Sigmoid colon (tissue), 7 donors: Measurements from ENCODE around the gene GPM6B. TPM values are rescaled to one million over a fixed set of nuclear protein-coding genes. Genes with fewer than 3 reads are reported as not detected.

Experiments used
- DNase-seq: peaks from one replicate; pipeline ENCODE4 v3.0.0-alpha.2; 2019
- H3K27ac ChIP-seq, 4 donors: fragments of 200-600 bp; sonication (generic); one replicate each; pipeline ENCODE4 v1.5.1; 2016 to 2019; ENCODE audit warnings: mild to moderate bottlenecking in 1 of 4
- H3K27me3 ChIP-seq, 3 donors: fragments of 200-600 bp; sonication (generic); one replicate each; pipeline ENCODE4 v1.5.1; 2019; ENCODE audit warnings: mild to moderate bottlenecking in 1 of 3
- H3K36me3 ChIP-seq, 4 donors: fragments of 200-600 bp; sonication (generic); one replicate each; pipeline ENCODE4 v1.5.1; 2016 to 2019
- H3K4me1 ChIP-seq, 4 donors: fragments of 200-600 bp; sonication (generic); one replicate each; pipeline ENCODE4 v1.5.1; 2017 to 2019
- H3K4me3 ChIP-seq, 4 donors: fragments of 200-600 bp; sonication (generic); one replicate each; pipeline ENCODE4 v1.5.1; 2017 to 2019; ENCODE audit warnings: mild to moderate bottlenecking in 2 of 4, moderate library complexity in 1 of 4
- H3K9me3 ChIP-seq, 4 donors: fragments of 200-600 bp in 3 of 4; sonication (generic) in 3 of 4; one replicate each; pipeline versions ENCODE4 v1.5.1 to v1.6.1; 2013 to 2019
- EP300 ChIP-seq, 4 donors: sonication (generic); formaldehyde crosslinking; IDR thresholded peaks; one replicate each; pipeline ENCODE4 v1.6.1; 2017; ENCODE audit warnings: antibody characterized with exemption in 4 of 4
- POLR2A ChIP-seq, 2 donors: fragments of 450-650 bp; IDR thresholded peaks; one replicate each; pipeline ENCODE4 v1.6.1; 2016; ENCODE audit warnings: antibody characterized with exemption in 2 of 2, mild to moderate bottlenecking in 2 of 2, moderate library complexity in 2 of 2
- POLR2AphosphoS5 ChIP-seq, 4 donors: sonication (generic); formaldehyde crosslinking; IDR thresholded peaks; one replicate each; pipeline ENCODE4 v1.6.1; 2017; ENCODE audit warnings: antibody characterized with exemption in 4 of 4
- WGBS, 2 donors: extraction: QIAGEN DNeasy Blood & Tissue Kit; methylation state at CpG; one replicate each; pipeline ENCODE4 v1.1.7; 2013; 5-methylcytosine and 5-hydroxymethylcytosine counted together
- intact Hi-C: fragments of 100-400 bp; cut with DNase I; formaldehyde crosslinking; loops from one replicate; pipeline ENCODE4 v1.15.1; 2023
- polyA plus RNA-seq, 3 donors: library from polyadenylated mRNA; stranded (reverse); fragments of 200-250 nt; gene quantifications; one replicate each; pipeline ENCODE4 v1.2.3, GENCODE V29; 2013
- total RNA-seq, 4 donors: library from RNA; depleted of rRNA; stranded (reverse); fragments of >200 nt; gene quantifications; one replicate each; pipeline ENCODE4 v1.1.0, GENCODE V29; 2016
- TF ChIP-seq, protein P1 (sequence below), 4 experiments: fragments of 450-650 bp in 3 of 4; fragments of 200-600 bp in 1 of 4; IDR thresholded peaks; one replicate each; pipeline ENCODE4 v1.5.1; 2016 to 2019; ENCODE audit warnings: antibody characterized with exemption in 4 of 4, mild to moderate bottlenecking in 3 of 4, moderate library complexity in 2 of 4
- donor health status: healthy with polysubstance abuse.
- donor health status: Bipolar disorder and iron deficiency.
- donor health status: healthy.

The GPM6B gene
- total and polyA plus RNA-seq, 7 donors, result 0.46 to 40.3 (median 24.0) TPM

GRCh38 chrX:13790206-13791131, 26.4 kb downstream of the GPM6B start:
- H3K27me3 ChIP-seq, result no peaks in the 10 kb centered on the region
- WGBS, 2 donors, result 78 to 85% methylated on average over 6 of the region's 6 CpGs
- no peak for DNase-seq
- H3K27ac ChIP-seq, result peak overlapping the region; percentile 34 to 70 (median 50)
- no peaks in the 10 kb centered on the region for H3K9me3 ChIP-seq
- H3K4me3 ChIP-seq, result no peak overlapping the region
- TF ChIP-seq, protein P1, sequence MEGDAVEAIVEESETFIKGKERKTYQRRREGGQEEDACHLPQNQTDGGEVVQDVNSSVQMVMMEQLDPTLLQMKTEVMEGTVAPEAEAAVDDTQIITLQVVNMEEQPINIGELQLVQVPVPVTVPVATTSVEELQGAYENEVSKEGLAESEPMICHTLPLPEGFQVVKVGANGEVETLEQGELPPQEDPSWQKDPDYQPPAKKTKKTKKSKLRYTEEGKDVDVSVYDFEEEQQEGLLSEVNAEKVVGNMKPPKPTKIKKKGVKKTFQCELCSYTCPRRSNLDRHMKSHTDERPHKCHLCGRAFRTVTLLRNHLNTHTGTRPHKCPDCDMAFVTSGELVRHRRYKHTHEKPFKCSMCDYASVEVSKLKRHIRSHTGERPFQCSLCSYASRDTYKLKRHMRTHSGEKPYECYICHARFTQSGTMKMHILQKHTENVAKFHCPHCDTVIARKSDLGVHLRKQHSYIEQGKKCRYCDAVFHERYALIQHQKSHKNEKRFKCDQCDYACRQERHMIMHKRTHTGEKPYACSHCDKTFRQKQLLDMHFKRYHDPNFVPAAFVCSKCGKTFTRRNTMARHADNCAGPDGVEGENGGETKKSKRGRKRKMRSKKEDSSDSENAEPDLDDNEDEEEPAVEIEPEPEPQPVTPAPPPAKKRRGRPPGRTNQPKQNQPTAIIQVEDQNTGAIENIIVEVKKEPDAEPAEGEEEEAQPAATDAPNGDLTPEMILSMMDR (IDR thresholded peaks at IDR 0.05), result no peak
- TF ChIP-seq EP300 (IDR thresholded peaks at IDR 0.05), result no peak
- intact Hi-C loops, result no loop called here
- no peaks in the 10 kb centered on the region for H3K36me3 ChIP-seq
- H3K4me1 ChIP-seq, result peaks cover 0 to 15% (median 4%) of the 10 kb centered on the region in 4 donors

- no peaks in the 10 kb centered on the region for H3K27me3 ChIP-seq
- H3K4me1 ChIP-seq, result peaks cover 0 to 4% (median 2%) of the 10 kb centered on the region in 4 donors
- intact Hi-C loops, result no loop called here
- no peak overlapping the region for H3K27ac ChIP-seq
- DNase-seq, result no peak
- H3K36me3 ChIP-seq, result no peaks in the 10 kb centered on the region
- TF ChIP-seq, protein P1 (IDR thresholded peaks at IDR 0.05), result no peak
- no peak for TF ChIP-seq EP300 (IDR thresholded peaks at IDR 0.05)
- no peak overlapping the region for H3K4me3 ChIP-seq
- H3K9me3 ChIP-seq, result no peaks in the 10 kb centered on the region
- 73 to 80% methylated on average over 8 of the region's 8 CpGs for WGBS, 2 donors
Observed at GRCh38 chrX:13786048-13786447, 30.8 kb downstream of the GPM6B start.

GRCh38 chrX:13780868-13781427, 35.9 kb downstream of the GPM6B start:
- no peak for DNase-seq
- WGBS, 2 donors, result 80 to 84% methylated on average over 7 of the region's 7 CpGs
- no peaks in the 10 kb centered on the region for H3K36me3 ChIP-seq
- intact Hi-C loops, result no loop called here
- TF ChIP-seq POLR2AphosphoS5 (IDR thresholded peaks at IDR 0.05) (no peak), POLR2A (IDR thresholded peaks at IDR 0.05) (no peak), EP300 (IDR thresholded peaks at IDR 0.05) (no peak)
- TF ChIP-seq, protein P1 (IDR thresholded peaks at IDR 0.05), result no peak
- no peak overlapping the region for H3K4me3 ChIP-seq
- no peaks in the 10 kb centered on the region for H3K4me1 ChIP-seq
- no peak overlapping the region for H3K27ac ChIP-seq
- H3K9me3 ChIP-seq, result no peaks in the 10 kb centered on the region
- no peaks in the 10 kb centered on the region for H3K27me3 ChIP-seq

DNA sequence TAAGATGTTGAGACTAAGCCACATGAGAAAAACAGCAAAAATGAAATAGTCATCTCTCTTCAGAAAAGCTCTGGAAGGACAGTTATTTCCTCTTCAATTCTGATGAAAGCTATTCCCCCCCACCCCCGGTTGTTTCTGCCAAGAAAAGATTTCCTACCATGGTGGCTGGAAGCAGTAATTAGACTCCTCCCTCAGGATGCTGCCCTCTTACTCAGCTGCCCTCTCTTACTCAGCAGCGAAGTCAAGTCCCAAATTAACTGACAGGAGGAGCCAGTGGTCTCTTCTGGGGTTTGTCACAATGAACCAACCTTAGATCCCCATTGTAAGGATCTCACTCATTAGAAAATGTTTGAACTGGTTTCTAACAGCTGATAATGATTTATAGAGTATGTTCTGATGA, 38.0 kb downstream of the GPM6B start:
- Histone ChIP-seq H3K4me1 (no peaks in the 10 kb centered on the region), H3K27ac (no peak overlapping the region), H3K36me3 (no peaks in the 10 kb centered on the region), H3K9me3 (no peaks in the 10 kb centered on the region), H3K27me3 (no peaks in the 10 kb centered on the region), H3K4me3 (no peak overlapping the region)
- intact Hi-C loops, result no loop called here
- WGBS, 2 donors, result 45 to 69% methylated on average over 2 of the region's 2 CpGs
- DNase-seq, result no peak
- TF ChIP-seq POLR2A (IDR thresholded peaks at IDR 0.05), result no peak
- TF ChIP-seq EP300 (IDR thresholded peaks at IDR 0.05), result no peak
- TF ChIP-seq, protein P1 (IDR thresholded peaks at IDR 0.05), result no peak
- TF ChIP-seq POLR2AphosphoS5 (IDR thresholded peaks at IDR 0.05), result no peak
